HG02840 (cell line): Measurements from ENCODE around the gene DOCK1.

Experiments
- ATAC-seq: cut with Tn5 transposase; IDR thresholded peaks from one replicate; pipeline ENCODE4 v1.9.1; 2021; ENCODE audit warnings: mild to moderate bottlenecking, moderate library complexity, moderate number of reproducible peaks; ENCODE audit not compliant: unreplicated experiment, low FRiP score

Gene DOCK1

GRCh38 chr10:127027786-127028185 lies 122.6 kb downstream of the DOCK1 start:
- ATAC-seq = no peak

GRCh38 chr10:127028556-127028955 lies 123.3 kb downstream of the DOCK1 start:
- ATAC-seq = no peak

GRCh38 chr10:127029061-127029460 lies 123.8 kb downstream of the DOCK1 start:
- ATAC-seq = no peak

GRCh38 chr10:127033216-127034033 lies 128.2 kb downstream of the DOCK1 start:
- ATAC-seq = no peak

- ATAC-seq = no peak
Observed at GRCh38 chr10:127034034-127034633, 128.9 kb downstream of the DOCK1 start.

- ATAC-seq = no peak
Observed at GRCh38 chr10:127034790-127035189, 129.6 kb downstream of the DOCK1 start.

GRCh38 chr10:127035827-127036226 lies 130.6 kb downstream of the DOCK1 start:
- no peak for ATAC-seq

- ATAC-seq = no peak
Observed at GRCh38 chr10:127036987-127037386, 131.8 kb downstream of the DOCK1 start.

GRCh38 chr10:127039435-127039834 lies 134.2 kb downstream of the DOCK1 start:
- no peak for ATAC-seq

GRCh38 chr10:127040756-127041155 lies 135.5 kb downstream of the DOCK1 start:
- ATAC-seq = no peak

- ATAC-seq = no peak
Observed at GRCh38 chr10:127041552-127041951, 136.3 kb downstream of the DOCK1 start.

GRCh38 chr10:127043301-127043700 lies 138.1 kb downstream of the DOCK1 start:
- no peak for ATAC-seq

GRCh38 chr10:127044186-127044585 lies 139.0 kb downstream of the DOCK1 start:
- ATAC-seq = no peak

- no peak for ATAC-seq
Observed at GRCh38 chr10:127046975-127047877, 142.0 kb downstream of the DOCK1 start.

- no peak for ATAC-seq
Observed at GRCh38 chr10:127047878-127048238, 142.6 kb downstream of the DOCK1 start.

GRCh38 chr10:127048630-127049029 lies 143.4 kb downstream of the DOCK1 start:
- no peak for ATAC-seq

GRCh38 chr10:127052001-127052400 lies 146.8 kb downstream of the DOCK1 start:
- ATAC-seq = no peak

GRCh38 chr10:127055263-127055662 lies 150.0 kb downstream of the DOCK1 start:
- ATAC-seq = no peak

- no peak for ATAC-seq
Observed at GRCh38 chr10:127059314-127059713, 154.1 kb downstream of the DOCK1 start.

GRCh38 chr10:127063762-127064161 lies 158.5 kb downstream of the DOCK1 start:
- no peak for ATAC-seq

GRCh38 chr10:127064474-127064873 lies 159.2 kb downstream of the DOCK1 start:
- ATAC-seq = no peak
